CD4-positive, alpha-beta T cell treated with Interleukin-15 for 1 hour (primary cell): ENCODE results near the gene SMARCB1.

Source experiments
- DNase-seq: peaks from one replicate; pipeline ENCODE4 v3.0.0-alpha.2; 2020

SMARCB1 gene

DNA sequence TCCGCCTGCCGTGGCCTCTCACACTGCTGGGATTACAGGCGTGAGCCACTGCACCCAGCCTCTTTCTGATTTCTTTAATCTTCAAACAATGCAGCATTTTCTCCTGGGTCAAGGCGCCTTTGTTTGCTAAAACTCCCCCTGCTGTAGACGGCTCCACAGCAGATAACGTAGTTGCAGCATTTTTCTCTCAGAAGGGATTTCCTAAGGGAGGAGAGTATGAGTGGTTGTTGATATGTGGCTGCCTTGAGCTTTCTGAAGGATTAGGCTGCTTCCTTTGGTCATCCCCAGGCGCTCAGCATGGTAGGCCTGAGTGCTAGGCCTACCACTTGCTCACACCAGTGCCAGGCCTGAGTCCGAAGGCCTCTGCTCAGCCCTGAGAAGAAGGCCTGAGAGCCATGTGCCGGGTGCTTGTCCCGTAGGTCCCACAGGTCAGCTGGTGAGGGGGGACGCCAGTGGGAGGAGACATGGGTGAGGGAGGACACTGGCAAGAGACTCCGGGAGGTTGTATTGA lies 18.1 kb downstream of the SMARCB1 start:
- DNase-seq = no peak

DNA sequence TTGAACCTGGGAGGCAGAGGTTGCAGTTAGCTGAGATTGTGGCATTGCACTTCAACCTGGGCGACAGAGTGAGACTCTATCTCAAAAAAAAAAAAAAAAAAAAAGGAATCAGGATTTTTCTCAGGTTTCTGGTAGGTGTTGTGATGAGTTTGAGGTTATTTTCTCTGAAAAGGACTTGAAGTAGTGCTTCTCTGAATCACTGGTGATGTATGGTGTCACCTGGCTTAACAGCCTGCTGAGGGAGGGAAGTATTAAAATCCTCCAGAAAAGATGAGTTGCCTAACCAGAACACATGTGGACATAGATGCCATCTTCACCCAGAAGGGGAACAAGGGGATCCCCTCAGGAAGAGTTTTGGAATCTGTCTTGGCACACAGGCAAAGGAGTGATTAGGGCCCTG lies 20.1 kb downstream of the SMARCB1 start:
- no peak for DNase-seq

DNA sequence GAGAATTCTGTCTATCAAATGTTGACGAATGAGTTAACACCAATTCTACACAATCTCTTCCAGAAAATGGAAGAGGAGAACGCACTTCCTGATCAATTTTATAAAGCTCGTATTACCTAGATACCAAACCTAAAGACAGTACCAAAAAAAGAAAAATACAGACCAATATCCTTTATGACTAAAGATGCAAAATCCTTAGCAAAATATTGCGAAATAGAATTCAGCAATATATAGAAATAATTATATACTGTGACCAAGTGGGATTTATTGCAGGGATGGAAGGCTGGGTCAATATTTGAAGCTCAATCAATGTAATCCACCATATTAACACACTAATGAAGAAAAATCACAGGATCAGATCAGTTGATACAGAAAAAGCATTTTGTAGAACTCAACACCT lies 25.6 kb downstream of the SMARCB1 start:
- DNase-seq = no peak

DNA sequence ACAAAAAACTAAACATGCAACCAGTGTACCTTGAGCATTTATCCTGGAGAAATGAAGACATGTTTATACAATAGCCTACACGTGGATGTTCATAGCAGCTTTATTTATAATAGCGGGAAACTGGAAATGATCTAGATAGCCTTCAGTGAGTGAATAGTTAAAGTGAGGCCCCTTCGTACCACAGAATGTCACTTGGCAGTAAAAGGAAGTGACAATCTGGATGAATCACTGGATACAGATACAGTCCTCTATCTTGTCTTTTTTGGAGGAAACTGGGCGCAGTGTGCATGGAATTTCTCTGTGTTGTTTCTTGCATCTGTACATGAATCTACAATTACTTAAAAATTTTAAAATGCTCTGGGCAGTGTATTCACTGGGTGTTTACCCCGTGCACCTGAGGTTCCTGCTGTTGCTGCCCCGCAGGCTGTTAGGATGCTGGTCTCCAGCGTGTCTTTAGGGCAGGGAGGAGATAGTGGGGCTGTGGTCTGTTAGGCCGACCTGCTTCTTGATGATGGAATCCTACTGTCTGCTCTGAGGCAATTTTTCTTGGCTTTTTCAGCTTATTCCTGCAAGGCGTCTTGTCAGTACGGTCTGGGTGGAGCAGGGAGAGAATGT lies 28.9 kb downstream of the SMARCB1 start:
- no peak for DNase-seq

DNA sequence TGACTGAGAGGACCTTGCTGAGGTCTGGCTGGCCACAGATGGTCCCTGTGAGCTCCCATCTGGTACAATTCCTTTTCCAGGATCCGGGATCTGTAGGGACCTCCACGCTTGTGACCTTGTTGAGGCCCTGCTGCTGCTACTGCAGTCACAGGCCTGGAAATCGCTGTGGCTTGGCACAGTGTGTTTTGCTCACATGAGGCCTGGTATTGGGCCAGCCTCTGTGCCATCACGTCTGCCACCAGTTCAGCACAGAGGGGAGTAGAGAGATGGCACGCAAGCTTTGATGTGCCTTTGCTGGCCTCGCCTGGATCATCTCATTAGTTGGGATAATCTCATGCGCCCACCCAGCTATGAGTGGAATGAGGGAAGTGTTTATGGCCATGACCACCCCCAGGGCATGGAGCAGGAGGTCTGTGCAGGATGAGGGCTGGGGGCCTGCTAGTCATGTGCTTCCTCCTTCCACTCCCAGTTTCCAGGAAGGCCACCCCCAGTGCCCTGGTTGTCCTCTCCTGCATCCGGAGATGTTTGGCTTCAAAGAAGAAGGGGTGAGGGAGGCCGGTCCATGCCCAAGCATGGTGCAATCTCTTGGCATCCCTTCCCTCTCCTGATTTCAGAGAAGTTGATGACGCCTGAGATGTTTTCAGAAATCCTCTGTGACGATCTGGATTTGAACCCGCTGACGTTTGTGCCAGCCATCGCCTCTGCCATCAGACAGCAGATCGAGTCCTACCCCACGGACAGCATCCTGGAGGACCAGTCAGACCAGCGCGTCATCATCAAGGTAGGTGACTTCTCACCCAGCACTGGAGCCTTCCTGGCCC lies 29.6 kb downstream of the SMARCB1 start:
- no peak for DNase-seq

DNA sequence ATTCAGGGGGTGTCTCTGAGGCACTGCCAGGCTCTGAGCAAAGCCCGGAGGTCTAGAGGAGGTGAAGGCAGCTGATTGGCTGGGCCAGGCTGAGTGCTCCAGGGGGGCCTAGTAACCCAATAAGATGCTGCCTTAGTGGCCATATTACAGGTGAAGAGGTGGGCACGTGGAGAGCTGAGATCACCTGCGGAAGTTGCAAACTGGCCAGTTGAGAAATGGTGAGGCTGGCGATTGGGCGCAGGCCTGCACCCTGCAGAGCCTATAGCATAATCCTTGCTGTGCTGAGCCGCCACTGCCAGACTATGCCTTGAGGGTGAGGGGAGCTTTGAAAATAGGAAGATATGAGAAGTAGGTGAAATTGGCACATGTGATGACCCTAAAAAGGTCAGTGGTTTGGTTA lies 30.4 kb downstream of the SMARCB1 start:
- DNase-seq = no peak

DNA sequence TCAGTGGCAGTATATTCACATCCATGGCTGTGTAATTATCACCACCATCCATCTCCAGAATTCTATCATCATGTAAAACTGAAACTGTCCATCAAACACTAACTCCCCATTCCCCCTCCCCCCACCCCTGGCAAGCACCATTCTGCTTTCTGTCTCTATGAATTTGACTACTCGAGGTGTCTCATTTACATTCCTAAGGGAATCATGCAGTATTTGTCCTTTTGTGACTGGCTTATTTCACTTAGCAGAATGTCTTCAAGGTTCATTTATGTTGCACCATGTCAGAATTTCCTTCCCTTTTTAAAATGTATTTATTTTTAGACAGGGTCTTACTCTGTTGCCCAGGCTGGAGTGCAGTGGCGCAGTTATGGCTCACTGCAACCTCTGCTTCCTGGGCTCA lies 31.8 kb downstream of the SMARCB1 start:
- DNase-seq = no peak

DNA sequence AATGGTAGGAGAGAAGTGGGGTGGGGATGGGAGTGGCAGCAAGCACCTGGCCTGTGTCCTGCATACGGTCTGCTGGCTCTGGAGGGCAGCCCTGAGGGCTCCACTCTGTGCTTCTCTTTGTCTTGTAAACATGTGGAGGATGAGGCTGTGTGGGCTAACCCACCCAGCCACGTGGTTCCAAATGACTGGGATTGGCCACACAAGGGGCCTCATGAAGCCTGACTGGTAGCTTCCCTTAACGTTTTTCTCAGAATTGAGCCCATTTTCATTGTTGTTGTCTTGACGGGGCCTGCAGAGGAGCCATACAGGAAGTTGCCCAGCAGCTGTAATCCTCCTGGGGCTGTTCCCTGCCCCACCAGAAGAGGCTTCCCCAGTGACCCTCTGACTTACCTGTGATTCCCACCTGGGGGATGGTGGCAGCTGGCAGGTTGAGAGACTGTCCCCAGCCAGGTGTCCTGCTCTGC lies 34.0 kb downstream of the SMARCB1 start:
- DNase-seq = no peak

DNA sequence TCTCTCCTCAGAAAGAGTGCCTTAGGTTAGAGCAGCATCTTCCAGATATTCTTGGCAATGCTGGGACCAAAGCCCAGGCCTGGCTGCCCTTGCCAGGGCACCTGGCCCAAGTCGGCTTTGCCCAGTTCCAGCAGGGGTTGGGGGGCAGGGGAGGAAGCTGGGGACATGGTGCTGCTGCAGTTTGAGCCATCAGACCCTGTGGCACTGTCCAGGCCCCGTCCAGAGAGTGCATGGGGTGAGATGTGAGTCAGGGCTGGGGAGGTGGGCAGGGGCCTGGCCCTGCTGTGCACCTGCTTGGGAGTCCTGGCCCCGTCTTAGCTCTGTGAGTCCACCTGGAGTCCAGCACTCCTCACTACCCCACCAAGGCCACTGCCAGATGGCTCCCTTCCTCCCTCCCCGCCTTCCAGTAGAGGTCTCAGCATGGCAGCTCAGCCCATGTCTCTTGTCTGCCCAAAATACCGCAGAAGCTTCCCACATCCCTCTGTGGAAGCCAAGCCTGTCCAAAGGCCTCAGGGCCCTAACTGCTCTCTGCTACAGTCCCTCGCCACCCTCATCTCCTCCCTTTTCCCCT lies 35.4 kb downstream of the SMARCB1 start:
- DNase-seq = no peak

DNA sequence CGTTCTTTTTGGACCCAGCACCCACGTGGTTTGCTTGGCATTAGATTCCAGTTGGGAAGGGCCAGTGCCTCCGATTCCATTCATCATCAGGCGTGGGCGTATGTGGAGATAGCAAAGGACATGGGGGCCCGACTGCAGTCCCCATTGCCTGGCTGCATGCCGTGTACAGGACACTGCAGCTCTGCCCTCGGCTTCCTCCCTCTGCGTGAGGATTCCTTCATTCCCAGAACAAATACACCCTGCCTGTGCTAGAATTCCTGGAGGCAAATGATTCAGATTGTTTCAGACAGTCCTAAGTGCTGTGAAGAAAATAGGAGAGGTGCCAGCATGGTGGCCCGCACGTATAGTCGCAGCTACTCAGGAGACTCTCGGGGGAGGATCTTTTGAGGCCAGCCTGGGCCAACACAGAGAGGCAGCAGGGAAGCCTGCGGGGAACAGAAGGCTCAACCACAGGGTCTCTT lies 36.6 kb downstream of the SMARCB1 start:
- no peak for DNase-seq

DNA sequence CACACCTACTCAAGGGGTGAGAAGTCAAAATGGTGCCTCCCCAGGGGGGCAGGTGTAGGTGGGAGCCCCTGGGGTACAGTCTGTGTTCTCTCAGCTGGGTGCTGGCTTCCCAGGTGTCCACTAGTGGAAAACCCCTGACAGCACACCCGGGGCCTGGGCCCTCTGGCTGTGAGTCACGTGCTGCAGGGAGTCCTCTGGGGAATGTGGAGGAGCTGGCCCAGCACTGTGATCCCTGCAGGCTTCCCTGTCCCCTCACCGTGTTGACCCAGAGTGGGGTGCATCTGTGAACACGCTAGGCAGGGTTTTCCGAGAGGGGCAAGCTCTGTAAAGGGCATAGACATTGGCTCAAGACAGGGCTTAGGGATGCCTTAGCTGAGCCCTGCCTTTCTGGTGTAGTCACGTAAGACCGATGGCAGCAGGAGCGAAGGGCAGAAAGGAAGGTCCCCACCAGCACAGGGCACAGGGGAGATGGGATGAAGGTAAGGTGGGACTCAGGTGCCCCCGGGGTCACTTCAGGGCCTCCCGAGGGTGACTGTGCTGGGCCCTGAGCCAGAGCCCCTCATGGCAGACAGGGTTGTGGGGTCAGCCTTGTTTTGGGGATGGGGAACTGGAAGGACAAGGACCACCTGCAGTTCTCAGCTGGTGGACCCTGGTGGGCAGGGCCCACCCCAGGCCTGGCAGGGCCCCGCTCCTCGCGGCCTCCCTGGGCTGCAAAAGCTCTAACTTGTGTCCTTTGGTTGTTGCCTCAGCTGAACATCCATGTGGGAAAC lies 37.9 kb downstream of the SMARCB1 start:
- DNase-seq = no peak

DNA sequence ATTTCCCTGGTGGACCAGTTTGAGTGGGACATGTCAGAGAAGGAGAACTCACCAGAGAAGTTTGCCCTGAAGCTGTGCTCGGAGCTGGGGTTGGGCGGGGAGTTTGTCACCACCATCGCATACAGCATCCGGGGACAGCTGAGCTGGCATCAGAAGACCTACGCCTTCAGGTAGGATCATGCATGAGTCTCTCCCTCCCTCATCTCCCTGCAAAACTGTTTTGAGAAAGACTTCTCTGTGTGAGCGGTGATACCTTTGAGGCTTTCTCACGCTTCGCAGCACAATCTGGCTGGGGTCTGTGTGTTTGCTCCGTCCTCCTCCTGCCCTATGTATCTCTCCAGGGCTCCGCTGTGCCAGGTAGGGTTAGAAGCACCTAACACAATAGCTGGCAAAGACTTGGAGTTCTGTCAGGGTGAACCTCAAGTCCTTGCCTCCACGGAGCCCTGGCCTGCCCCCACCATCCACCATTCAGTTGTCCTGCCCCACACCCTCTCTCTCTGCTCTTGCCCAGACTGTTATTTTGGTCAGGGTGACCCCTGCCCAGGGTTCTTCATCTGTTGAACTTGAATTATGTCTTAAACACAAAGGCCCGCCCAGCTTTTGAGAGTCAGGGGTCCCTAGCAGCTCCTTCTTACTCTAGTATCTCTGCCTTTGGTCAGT lies 38.6 kb downstream of the SMARCB1 start:
- DNase-seq = no peak

DNA sequence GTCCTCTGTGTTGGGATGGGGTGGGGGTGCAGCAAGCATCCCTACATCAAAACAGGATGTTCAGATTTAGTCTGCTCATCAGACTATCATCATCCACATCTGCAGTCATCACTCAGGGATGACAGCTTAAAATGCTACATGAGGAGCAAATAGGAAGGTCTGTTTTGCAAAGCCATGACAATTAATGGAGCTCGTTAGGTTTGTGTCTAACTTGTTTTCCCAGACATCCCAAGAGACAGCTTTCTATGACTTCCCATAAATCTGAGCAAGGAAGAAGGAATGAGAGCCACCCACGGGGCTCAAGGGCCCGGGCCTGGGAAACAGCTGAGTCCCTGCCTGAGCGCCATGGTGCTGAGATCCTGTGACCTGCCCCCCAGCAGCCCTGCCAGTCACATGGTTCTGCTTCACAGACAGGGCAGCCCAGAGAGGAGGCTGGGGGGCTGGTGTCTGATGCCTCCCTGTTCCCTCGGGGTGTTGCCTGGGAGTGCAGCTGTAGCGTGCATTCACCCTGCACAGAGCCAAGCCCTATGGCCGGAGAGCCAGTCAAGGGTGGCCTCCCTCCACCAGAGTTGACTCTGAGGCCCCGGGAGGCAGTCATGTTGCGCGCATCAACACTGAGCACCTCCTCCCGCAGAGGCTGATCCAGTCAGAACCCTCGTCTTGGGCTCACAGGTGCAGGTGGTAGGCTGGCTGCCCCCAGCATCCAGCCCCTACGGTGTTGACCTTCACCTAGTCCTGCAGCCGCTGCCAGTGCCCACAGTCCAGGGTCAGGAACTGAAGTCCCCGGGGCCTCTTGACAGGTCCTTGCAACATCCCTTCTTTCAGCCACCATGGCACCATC lies 40.0 kb downstream of the SMARCB1 start:
- DNase-seq = no peak

DNA sequence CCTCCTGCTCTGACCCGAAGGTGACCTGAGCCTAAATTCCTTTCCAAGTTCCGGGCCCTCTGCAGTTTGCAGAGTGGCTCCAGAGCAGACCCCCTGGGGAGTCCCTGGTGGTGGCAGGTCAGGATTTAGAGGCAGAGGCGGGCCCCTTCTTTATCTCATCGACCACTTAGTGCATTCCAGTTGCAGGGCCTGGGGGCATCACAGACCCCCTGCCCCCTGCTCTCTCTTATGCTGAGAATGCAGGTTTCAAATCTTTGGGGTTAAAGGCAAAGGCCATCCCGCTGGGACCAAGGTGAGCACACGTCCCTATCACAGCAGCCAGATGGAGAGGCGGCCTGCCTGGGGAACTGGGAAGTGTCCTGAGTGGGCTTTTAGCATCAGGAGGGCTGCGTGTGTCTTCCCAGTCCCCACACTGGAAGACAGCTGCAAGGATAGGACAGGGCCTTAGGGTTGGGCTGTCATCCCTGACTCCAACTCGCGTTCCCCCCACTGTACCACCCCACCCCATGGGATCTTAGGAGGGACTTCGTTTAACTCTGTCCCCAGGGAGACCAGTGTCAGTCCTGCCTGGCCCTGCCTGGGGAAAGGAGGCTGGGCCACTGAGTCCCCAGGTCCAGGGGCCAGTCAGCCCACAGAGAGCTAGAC lies 40.7 kb downstream of the SMARCB1 start:
- no peak for DNase-seq

DNA sequence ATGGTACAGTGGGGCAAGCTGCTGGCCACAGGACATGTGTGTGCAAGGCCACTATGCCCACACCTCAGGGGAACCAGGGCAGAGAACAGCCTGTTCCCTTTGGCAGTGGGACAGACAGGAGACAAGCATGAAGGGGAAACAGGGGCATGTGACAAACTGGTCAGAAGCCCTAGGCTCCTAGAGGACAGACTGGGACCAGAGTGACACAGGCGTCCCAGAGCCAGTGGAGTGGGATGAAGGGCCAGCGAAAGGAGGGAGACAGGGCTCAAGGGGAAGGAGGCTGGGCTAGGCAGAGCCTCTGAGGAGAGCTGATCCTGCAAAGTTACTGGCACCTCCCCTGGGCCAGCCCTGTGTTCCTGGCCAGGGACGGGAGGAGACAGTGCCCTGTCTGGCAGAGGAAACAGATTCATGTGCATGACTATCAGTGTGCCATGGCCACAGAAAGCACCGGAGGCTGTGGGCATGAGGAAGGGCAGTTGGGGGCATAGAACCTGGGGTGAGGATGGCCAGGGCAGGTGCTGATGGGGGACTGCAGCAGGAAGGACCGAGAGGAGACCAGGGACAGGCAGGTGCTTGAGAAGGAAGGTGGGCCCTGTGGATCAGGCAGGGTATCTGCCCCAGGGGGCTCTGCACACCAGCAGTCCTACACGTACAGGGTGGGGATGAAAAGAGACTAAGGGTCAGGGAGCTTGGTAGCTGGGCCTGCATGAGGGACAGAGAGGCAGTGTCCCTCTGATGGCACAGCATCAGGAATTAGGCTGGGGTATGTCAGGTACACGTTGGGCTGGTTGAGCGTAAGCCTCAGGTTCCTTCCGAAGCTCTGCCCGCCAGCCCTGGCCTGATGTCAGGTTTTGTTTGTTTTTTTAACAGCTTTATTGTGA lies 42.3 kb downstream of the SMARCB1 start:
- no peak for DNase-seq

DNA sequence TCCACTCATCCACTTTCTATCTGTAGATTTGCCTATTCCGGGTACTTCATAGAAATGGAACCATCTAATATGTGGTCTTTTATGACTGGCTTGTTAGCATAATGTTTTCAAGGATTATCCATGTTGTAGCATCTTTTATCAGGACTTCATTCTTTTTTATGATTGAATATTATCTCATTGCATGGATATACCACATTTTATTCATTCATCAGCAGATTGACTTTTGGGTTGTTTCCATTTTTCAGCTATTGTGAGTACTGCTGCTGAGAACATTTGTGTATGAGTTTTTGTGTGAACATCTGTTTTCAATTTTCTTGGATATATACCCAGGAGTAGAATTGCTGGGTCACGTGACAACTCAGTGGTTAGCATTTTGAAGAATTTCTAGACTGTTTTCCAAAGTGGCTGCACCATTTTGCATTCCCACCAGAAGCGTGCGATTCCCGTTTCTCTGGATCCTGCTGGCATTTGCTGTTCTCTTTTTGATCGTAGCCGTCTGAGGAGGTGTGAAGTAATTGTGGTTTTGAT lies 43.1 kb downstream of the SMARCB1 start:
- no peak for DNase-seq

DNA sequence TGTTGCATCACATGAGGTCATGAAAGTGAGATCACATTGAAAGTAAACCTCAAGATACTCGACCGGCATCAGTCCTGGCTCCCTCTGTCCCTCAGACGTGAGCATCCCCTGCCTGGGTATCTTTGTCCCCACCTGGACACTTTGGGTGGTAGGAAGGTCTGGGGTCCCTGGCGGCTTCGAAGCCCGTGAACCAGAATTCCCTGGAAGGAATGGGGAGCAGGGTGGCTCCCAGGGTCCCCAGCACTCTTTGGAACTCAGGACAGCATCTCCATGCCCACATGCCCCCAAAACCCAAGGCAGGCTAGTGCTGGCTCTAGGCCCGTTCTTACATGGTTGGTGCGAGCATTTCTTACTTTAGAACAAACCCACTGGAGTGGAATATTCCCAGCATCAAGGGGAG lies 44.5 kb downstream of the SMARCB1 start:
- DNase-seq = no peak

DNA sequence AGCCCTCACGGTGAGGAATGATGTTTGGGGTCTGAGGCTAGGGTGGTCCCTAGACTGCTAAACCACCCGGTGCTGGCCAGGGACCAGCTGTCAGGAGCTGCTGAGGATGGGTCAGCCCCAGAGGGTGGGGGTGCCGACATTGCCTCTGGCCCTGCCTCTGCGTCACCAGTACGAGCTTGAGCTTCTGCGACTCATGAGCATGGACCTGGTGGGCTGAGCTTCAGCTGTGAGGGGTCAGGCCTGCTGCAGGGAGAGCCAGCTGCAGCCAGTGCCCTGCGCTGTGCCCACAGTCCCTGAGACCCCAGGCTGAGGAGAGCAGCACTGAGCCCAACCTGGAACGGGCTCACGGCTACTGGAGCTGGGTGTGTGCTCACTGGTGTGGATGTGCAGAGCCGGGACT lies 45.0 kb downstream of the SMARCB1 start:
- no peak for DNase-seq

DNA sequence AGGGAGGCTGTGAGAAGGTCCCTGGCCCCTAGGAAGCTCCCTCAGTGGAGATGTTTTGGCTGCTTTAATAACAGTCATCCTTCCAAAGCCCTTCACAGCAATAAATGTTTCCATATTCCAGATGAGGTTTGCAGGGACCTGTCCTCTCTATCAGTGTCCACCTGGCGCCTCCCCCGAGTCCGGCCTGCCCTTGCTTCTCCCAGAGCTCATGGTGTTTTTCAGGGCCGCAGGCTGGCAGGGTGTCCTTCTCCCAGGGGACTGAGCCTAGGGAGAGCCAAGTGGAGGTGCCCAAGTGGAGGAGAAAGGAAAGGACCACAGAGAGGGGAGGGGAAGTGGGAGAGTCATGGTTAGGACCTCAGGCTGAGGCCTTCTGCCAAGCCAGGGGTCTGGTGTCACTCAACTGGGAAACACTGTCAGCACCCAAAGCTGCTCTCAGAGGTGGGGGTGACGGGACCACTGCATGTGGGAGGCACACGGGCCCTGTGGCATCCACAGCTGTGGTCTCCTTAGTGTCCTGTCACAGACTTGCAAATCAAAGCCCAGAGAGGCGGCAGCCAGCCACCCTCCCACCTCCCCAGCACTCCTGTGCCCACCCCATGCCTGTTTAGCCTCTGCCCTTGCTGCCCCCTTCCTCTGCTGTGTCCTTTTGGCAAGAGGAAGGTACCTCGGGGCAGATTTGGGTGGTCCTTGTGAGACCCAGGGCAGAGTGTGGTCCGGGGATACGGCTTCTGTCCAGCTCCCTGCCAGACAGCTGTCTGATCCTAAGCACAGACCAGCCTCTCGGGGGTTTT lies 45.7 kb downstream of the SMARCB1 start:
- DNase-seq = no peak
